ENCODE results near the gene FUCA1.
"Not testable (repeated sequence)": the region's sequence is repeated elsewhere in the genome, so short reads cannot be mapped to it uniquely, and the experiment has no call there.

FUCA1 gene

GRCh38 chr1:23867895-23868556 lies at the start of gene FUCA1:
Gene FUCA1 (minus strand): TSS chr1:23868290. CDS start chr1:23868286, 4 bp downstream.
- DNase-seq, result peak; percentile 97

- DNase-seq, result peak; percentile 78
Observed at GRCh38 chr1:23916209-23917131, 48.4 kb upstream of the FUCA1 start.

- no peak for DNase-seq
Observed at GRCh38 chr1:23915466-23915865, 47.4 kb upstream of the FUCA1 start.

GRCh38 chr1:23914921-23915320 lies 46.8 kb upstream of the FUCA1 start:
- DNase-seq, result no peak

GRCh38 chr1:23913212-23913880 lies 45.3 kb upstream of the FUCA1 start, which contains the start of gene CNR2:
Gene CNR2 (minus strand): TSS chr1:23913362. CDS start chr1:23875617, 37,745 bp downstream.
- no peak for DNase-seq

GRCh38 chr1:23911921-23912320 lies 43.8 kb upstream of the FUCA1 start:
- no peak for DNase-seq

GRCh38 chr1:23910553-23911246 lies 42.6 kb upstream of the FUCA1 start:
- DNase-seq, result no peak

- DNase-seq, result no peak
Observed at GRCh38 chr1:23910144-23910543, 42.1 kb upstream of the FUCA1 start.

GRCh38 chr1:23909412-23909811 lies 41.3 kb upstream of the FUCA1 start:
- DNase-seq, result no peak

- DNase-seq, result no peak
Observed at GRCh38 chr1:23908453-23909341, 40.6 kb upstream of the FUCA1 start.

GRCh38 chr1:23906731-23907130 lies 38.6 kb upstream of the FUCA1 start:
- no peak for DNase-seq

GRCh38 chr1:23905461-23906025 lies 37.5 kb upstream of the FUCA1 start:
- no peak for DNase-seq

GRCh38 chr1:23904748-23905357 lies 36.8 kb upstream of the FUCA1 start:
- no peak for DNase-seq

GRCh38 chr1:23903754-23904153 lies 35.7 kb upstream of the FUCA1 start:
- no peak for DNase-seq

- DNase-seq, result peak; percentile 70
Observed at GRCh38 chr1:23902321-23903278, 34.5 kb upstream of the FUCA1 start.

GRCh38 chr1:23900017-23900416 lies 31.9 kb upstream of the FUCA1 start:
- DNase-seq, result not testable (repeated sequence)

- no peak for DNase-seq
Observed at GRCh38 chr1:23899070-23899469, 31.0 kb upstream of the FUCA1 start.

GRCh38 chr1:23897083-23897482 lies 29.0 kb upstream of the FUCA1 start:
- DNase-seq, result no peak

- no peak for DNase-seq
Observed at GRCh38 chr1:23896491-23896890, 28.4 kb upstream of the FUCA1 start.

GRCh38 chr1:23895993-23896392 lies 27.9 kb upstream of the FUCA1 start:
- DNase-seq, result no peak
